Activated gamma-delta T cell treated with anti-CD3 and anti-CD28 coated beads, Interleukin-2, amount 50 U/mL, for 16 hours (primary cell): ENCODE measurements around the gene GRIN1.

Experiments
- DNase-seq: peaks from one replicate; pipeline ENCODE4 v3.0.0-alpha.2; 2020; ENCODE audit warnings: low read depth

GRIN1 gene

DNA sequence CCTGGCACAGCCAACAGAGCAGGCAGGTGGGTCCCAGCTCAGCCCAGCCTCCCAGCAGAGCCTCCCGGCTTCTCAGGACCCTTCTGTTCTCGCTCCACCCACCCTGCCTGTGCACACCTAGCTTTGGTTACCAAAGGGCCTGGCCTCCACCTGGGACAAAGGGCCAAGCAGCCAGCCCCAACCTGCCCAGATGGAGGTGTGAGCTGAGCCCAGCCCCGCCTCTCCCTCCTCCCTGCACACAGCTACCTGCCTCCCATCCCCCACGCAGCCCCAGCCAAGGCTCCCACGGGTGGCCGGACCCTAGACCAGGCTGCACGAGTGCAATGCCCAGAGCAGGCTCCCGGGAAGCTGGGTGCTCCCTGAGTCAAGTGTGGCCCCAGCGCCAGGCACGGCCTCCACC is 56.0 kb downstream of the GRIN1 start:
- DNase-seq: no peak

DNA sequence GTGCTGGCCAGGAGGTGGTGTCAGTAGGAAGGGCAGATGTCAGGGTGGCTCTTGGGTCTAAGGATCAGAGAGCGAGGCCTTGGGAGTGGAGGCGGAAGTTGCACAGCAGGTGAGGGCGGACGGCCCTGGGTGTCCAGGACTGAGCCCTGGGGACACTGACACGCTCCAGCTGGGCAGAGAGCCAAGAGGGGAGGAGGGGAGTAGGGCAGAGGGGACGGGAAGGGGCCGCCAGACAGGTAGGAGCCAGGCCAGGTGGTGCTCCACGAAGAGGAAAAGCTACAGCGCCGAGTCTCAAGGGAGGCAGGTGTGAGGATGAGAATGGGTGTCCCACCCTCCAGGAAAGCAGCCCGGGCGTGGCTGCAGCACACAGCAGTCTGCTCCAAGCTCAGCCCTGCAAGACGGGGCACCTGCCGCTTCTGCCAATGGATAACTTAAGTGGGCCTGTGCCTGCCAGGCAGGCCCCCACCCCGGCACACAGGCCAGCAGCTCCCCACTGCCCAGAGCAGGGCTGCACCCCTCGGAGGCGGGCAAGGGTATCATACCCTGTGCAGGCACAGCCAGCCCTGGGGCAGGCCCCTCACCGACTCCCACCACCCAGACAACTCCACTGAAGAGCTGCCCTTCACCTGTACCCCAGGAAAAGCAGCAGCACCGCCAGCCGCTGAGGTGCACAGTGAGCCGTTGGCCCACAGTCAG is 56.7 kb downstream of the GRIN1 start:
- no peak for DNase-seq

DNA sequence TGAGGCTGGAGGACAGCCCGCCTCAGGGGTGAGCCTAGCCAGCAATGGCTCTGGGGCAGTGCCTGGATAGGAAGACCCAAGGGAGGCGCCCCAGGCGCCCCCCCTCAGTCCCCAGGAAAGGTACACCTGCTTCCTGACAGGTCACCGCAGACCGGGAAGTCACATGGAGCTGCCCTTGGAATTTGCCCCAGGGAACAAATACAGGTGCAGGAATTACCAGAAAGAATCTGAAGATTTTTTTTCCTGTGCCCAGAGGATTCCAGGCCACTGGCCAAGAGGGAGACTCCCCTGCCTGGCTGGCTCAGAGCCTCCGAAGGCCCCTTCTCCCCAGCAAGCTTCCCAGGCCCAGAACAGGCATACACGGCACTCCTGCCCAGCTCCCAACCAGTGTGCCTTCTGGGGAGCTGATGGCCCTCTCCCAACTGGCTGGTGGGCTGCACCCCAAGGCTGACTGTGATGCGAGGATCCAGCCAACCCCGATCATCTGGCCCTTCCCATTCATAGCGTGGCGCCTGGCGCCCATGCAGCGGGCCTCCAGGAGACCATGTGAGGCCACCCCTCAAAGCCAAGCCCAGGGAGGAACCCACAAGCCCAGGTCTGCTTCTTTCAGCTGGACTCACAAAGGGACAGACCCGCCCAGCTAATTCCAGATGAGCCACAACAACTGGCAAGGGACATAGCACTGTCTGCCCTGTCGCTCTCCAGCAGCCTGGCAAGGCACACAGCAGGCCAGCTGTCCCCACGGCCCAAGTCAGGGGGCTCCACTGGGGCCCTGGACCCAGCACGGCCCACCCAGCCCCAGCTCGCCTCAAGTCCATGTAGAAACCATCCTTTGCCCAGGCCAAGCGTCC is 59.3 kb downstream of the GRIN1 start:
- DNase-seq: no peak

DNA sequence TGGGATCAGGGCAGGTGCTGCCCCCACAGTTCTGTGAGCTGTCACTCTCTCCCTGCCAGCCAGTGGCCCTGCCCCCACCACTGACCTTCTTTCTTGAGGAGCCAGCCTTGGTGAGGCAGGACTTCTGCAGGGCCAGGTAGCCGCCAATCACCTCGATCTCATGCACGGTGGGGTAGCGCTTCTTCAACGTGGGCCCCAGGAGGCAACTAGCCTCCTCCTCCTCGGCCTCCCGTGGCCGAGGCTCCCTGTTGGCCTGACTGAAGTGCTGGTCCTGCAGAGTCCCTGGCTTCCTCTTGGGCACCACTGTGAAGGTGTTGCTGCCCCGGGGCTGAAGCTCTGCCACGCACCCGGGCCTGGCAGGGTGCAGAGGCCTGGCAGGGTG is 59.9 kb downstream of the GRIN1 start:
- DNase-seq: no peak

DNA sequence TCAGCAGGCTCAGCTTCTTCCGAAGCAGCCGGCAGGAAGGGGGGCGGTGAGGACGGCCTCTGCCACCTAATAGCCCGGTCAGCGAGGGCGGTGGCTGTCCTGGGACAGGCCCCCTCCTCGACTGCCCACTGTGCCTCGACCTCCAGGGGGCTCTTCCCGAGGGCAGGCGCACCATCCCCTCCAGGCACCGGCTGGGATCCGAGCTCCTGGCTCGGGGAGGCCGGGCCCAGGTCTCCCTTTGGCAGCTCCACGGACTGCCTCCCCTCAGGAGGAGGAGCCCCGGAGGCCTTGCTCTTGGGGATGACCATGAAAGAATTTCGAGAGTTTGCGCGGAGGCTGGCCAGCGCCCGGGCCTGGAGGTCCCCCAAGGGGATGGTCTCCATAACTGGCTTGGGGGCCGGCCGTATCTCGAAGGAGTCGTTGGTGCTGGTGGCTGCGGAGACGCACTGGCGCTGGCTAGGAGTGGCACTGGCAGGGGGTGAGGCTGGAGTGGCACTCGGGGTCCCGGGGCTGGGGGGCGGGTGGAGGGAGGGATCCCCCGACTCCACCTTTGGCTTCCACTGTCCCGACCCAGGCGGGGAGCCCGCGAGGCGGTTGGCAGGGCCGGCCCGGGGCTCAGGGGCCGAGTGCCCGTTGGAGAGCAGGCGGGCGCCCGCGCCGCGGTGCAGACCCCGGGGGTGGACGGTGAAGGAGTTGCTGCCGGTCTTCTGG is 60.6 kb downstream of the GRIN1 start:
- DNase-seq: no peak

DNA sequence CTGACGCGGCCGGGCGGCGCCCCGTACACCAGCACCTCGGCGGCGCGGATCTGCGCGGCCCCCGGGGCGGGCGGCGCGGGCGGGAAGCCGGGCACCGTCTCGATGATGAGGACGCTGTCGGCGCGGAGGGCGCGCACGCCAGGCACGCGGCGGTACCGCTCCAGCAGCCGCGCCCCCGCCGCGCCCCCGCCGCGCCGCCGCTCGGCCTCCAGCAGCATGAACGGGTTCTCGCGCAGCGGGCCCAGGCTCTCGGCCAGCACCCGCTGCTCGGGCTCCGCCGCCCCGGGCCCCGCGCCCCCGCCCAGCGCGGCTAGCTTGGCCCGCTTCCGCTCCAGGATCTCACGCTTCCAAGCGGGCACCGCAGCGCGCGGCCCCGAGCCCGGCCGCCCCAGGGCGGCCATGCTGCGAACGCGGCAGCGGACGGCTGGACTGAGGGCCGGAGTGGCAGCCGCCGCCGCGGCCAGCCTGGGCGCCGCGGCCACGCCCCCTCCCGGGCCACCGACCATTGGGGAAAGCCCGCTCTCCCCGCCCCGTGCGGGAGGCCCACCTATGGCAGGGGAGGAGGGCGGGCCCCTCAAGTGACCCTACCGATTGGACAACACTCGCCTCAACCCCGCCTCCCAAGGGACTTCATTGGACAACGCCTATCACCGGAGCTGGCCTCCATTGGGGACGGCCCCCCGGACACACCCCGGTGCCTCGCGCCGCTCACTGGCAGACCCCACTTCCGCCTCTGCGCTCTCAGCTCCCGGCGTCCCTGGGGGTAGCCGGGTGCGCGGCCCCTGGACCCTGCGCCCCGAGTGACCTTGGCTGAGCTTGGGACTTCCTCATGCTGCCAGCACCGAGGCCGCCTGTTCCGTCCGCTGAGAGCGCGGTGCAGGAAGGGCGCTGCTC is 61.6 kb downstream of the GRIN1 start, which contains the start of gene TPRN:
Gene TPRN, minus strand, starts transcription at position 431 of the 894 bp plus-strand sequence. Its CDS starts 30 bp downstream, at position 401.
- DNase-seq: peak; percentile 99

DNA sequence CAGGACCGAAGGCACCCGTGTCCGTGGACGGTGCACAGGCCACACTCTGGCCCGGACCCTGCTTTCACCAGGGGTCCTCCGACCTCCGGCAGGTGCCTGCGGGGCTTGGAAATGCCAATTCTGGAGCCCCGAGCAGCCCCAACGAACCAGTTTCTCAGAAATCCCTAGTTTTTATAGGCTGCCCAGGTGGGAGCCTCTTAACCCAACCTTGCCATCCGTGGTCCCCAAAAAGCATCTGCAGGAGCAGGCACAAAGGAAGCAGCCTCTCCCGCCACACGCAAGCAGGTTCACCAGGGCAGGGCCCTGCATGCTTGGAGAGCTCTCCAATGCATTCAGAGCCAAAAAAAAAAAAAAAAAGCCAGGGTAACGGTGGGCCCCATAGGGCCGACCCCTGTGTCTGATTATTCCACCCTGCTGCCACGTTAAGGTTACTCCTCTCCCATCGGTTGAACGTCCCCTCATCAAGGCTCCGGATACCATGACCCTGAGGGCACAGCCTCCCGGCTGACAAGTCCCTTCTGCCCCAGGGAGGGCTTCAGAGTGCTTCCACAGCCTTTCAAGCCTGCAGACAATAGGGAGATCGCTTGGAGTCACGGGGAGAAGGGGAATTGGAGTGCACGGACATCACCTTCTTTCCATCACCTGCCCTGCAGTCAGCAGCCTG is 62.4 kb downstream of the GRIN1 start:
- DNase-seq: no peak

DNA sequence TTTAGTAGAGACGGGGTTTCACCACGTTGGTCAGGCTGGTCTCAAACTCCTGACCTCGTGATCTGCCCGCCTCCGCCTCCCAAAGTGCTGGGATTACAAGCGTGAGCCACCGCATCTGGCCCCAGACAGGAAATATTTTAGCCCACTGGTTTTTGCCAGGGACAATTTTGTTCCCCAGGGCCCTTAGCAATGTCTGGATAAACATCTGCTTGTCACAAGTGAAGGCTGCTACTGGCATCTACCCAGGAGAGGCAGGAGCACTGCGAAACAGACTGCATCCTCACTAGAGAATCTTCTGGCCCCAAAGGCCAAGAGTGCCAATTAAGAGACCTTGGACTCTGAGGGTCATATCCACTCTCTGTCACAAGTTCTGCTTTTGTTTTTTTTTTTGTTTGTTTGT is 64.0 kb downstream of the GRIN1 start:
- no peak for DNase-seq

DNA sequence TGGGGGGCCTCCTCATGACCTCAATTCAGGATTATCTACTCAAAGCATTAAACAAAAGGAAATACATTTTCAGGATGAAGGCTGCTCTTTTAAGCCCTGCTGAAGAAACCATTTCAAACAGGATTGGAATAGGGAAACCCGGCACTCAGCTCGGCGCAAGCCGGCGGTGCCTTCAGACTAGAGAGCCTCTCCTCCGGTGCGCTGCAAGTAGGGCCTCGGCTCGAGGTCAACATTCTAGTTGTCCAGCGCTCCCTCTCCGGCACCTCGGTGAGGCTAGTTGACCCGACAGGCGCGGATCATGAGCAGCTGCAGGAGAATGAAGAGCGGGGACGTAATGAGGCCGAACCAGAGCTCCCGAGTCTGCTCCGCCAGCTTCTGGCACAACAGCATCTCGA is 65.8 kb downstream of the GRIN1 start:
- DNase-seq: no peak

DNA sequence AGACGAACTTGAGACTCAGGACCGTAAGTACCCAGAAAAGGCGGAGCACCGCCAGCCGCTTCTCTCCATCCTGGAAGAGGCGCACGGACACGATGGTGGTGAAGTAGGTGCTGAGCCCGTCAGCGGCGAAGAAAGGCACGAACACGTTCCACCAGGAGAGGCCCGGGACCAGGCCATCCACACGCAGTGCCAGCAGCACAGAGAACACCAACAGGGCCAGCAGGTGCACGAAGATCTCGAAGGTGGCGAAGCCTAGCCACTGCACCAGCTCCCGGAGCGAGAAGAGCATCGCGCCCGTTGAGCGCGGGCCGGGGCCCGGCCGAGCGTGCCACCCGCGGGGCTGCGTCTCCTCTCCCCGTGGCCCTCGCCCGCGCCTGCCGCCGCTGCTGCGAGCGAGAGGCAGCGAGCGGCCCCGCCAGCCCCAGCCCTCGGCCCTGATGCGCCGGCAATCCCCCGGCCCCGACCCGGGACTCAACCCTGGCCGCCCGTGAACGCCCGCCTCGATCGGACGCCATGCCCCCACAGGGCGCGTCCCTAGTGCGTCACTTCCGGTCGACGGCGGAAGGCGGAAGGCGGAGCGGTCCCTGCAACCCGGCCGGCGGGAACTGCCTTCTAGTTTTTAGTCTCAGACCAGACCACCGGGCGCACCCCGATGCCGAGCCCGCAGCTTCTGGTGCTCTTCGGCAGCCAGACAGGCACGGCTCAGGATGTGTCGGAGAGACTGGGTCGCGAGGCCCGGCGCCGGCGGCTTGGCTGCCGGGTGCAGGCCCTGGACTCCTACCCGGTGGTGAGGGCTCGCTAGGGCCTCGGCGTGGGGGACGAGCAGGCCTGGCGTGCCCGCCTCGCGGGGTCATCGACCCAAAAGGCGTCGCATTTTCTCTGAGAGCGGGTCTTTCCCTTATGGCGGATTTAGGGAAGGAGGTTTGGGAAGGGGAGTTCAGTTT is 66.4 kb downstream of the GRIN1 start, which contains the start of the genes NDOR1 and TMEM203:
Gene NDOR1, plus strand, starts transcription at position 575 of the 944 bp plus-strand sequence. Its CDS starts 78 bp downstream, at position 653.
Gene TMEM203, minus strand, starts transcription at position 523 of the 944 bp plus-strand sequence. Its CDS starts 234 bp downstream, at position 289.
- DNase-seq: peak; percentile 91

DNA sequence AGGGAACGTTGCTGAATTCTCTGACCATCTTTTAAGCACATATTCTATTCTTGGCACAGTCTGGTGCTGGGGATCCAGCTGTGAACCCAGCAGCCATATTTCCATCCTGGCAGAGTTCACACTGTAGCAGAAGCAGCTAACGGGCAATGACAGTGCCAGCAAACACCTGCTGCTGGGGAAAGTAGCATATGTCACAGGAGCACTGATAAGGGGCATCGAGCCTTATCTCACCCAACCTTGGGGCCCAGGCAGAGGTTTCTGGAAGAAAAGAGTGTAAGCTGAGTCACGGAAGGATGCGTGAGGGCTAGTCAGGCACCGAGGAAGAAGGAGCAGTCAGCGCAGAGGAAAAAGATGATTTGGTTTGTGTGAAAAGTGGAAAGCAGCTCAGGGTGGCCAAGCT is 67.6 kb downstream of the GRIN1 start:
- DNase-seq: no peak

DNA sequence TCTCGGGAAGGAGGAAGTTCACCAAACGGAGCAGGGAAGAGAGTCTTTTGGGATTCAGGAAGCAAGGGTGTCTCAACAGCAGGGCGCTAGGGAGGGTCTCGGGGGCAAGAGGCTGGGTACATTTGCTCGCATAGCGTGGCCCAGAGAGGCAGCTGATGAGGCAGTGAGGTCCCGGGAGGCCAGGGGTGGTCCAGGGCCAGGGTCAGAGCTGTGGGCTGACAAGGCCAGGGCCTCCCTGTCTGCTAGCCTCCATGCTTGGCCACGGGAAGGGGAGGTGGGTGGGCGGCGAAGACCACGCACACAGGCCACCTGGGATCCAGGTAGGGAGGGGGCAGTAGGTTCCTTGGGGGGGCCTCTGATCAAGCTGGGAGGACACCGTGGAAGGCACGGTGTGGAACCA is 72.6 kb downstream of the GRIN1 start:
- no peak for DNase-seq

DNA sequence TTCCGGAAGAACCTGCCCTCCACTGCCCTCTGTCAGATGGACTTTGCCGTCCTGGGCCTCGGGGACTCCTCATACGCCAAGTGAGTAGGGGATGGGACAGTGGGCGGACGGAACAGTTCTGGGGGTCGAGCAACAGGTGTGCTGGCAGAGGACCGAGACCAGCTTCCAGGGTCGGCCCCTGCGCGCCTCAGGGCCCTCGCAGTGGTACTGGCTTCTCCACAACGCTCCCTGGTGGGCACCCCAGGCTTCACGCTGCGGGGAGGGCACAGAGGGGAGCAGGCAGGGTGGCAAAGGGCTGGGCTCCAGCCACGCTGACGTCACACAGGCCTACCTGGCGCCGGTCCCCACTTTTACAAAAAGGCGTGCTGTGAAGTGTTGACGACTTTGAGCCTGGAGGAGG is 73.6 kb downstream of the GRIN1 start:
- DNase-seq: no peak

DNA sequence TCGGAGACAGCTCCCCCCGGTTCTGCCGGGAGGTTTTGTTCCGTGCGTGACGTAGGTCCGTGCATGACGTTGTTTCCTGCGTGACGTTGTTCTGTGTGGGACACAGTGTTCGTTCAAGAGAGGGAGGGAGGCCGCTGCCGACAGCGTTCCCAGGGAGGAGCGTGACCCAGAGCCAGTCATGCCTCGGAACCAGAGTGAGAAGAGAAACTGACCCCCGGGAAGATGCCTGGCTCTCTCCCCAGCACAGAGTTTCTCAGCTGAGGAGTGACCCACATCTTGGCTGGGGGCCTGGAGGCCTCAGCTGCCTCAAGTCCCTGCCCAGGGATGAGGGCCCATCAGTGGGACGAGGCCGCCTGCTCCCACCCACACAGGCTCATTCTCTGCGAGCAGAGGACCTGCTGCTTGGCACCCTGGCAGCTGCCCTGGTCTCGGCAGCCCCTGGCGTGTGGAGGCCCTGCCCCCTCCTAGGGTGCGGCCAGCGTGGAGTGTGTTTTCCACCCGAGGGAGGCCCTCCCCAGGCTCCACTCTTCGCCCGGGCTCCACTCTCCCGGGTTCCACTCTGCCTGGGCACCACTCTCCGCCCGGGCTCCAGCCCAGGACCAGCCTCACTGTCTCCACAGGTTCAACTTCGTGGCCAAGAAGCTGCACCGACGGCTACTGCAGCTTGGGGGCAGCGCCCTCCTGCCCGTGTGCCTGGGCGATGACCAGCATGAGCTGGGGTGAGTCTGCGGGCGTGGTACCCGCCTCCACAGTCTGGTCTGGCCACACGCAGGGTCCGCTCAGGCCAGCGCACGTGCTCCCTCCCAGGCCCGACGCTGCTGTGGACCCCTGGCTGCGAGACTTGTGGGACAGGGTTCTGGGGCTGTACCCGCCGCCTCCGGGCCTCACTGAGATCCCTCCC is 74.5 kb downstream of the GRIN1 start:
- no peak for DNase-seq

DNA sequence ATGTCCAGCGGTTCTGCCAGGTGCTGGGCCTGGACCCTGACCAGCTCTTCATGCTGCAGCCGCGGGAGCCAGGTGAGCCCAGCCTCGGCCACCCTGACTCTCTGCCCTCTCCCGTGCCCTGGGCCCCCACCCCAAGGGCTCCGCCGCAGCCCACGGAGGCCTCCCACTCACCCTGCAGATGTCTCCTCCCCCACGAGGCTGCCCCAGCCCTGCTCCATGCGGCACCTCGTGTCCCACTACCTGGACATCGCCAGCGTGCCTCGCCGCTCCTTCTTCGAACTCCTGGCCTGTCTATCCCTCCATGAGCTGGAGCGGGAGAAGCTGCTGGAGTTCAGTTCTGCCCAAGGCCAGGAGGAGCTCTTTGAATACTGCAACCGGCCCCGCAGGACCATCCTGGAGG is 75.7 kb downstream of the GRIN1 start:
- no peak for DNase-seq

DNA sequence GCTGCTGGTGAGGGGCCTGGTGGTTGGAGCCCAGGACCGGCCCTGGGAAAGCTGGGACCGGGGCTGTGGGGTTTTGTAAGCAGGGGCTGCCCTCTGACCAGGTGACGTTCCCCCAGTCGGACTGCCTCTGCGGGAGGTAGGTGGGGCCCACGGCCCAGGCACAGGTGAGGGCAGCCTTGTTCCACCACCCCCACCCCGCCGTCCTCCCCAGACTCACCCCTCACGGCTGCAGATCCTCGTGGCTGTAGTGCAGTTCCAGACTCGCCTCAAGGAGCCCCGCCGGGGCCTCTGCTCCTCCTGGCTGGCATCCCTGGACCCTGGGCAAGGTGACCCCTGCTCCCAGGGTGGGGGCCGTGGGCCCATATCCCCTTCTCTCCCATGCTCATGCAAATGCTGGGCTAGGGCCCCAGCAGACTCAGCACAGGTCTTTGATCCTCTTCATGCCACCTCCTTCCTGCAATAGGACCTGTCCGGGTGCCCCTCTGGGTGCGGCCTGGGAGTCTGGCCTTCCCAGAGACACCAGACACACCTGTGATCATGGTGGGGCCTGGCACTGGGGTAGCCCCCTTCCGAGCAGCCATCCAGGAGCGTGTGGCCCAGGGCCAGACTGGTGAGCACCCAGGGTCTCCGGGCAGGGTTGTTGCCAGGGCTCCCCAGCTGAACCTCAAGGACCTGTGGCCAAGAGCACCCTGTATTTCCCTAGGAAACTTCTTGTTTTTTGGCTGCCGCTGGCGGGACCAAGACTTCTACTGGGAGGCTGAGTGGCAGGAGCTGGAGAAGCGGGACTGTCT is 76.4 kb downstream of the GRIN1 start:
- no peak for DNase-seq

DNA sequence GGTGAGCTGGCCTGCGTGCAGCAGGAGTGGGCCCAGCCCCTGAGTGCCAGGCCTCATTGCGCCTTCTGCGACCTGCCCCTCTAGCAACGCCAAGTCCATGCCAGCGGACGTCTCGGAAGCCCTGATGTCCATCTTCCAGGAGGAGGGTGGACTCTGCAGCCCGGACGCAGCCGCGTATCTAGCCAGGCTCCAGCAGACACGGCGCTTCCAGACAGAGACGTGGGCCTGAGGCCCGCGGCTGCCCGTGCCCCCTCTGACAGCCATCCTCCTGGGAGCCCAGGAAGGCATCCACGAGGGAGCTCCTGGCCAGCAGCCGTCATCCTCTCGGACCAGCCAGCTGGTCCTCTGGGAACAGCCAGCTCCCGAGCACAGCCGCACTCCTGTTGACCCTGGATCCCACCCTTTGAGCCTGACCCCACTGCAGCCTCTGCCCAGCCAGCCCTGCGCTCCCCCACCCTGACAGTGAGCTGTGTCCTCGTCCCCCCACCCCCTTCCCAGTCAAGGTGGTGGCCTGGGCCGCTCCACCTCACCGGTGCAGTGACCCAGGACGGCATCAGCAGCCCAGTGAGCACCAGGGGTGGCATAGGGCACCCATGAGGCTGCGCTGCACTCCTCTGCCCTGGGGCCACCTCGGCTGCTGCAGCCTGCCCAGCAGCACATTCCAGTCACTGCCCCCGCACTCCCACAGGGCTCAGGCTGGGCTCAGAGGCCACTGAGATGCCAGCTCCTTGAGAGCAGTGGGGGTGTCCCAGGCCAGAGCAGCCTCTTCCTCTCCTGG is 77.4 kb downstream of the GRIN1 start:
- DNase-seq: no peak
